NCI-H526 treated with DMSO at 0.1 percent for 48 hours (cell line): ENCODE results near the gene TOR4A.
"Not testable (repeated sequence)": the region's sequence is repeated elsewhere in the genome, so short reads cannot be mapped to it uniquely, and the experiment has no call there.

Source experiments
- DNase-seq: peaks from one replicate; lab custom pipeline; 2025; lab: John Stamatoyannopoulos, UW

TOR4A gene

DNA sequence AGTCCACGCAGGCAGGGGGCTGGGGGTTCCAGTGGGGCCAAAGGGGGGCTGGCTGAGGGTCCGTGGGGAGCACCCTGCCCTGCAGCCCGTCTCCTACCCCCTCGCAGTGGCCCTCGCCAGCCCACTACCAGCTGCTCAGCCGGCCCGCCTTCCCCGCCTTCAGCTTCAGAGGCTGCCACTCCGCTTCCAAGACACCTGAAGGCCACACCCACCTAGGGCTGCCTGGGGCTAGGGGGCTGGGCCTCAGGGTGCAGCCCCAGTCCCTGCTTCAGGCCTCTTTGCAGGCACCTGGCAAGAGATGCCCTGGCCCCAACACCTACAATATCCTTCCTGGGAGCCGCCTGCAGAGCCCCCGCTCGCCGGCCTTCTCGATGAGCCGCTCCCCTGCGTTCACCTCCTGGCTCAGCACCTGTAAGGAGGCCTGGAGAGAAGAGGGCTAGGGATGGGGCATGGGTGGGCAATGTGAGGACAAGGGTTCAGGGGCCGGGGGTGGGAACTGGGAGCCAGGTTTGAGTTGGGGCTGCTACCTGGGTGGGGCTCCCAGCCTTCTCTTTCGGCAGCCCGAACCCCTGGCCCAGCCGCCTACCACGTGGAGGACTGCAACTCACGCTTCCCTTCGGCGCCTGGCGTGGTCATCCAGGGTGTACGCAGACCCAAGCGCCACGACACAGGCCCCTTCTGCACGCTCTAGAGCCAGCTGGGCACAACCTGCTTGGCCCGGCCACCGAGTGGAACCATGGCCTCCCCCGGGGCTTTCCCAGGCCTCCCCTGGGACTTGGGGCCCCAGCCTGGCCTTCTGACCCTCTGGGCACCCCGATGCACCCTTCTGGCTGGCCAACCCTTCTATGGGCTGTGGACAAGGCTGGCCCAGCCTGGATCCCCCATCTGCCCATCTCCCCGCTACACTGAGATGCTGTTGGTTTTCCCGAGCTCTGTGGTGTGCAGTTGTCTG lies 24.7 kb upstream of the TOR4A start:
- peak; percentile 10 for DNase-seq

DNA sequence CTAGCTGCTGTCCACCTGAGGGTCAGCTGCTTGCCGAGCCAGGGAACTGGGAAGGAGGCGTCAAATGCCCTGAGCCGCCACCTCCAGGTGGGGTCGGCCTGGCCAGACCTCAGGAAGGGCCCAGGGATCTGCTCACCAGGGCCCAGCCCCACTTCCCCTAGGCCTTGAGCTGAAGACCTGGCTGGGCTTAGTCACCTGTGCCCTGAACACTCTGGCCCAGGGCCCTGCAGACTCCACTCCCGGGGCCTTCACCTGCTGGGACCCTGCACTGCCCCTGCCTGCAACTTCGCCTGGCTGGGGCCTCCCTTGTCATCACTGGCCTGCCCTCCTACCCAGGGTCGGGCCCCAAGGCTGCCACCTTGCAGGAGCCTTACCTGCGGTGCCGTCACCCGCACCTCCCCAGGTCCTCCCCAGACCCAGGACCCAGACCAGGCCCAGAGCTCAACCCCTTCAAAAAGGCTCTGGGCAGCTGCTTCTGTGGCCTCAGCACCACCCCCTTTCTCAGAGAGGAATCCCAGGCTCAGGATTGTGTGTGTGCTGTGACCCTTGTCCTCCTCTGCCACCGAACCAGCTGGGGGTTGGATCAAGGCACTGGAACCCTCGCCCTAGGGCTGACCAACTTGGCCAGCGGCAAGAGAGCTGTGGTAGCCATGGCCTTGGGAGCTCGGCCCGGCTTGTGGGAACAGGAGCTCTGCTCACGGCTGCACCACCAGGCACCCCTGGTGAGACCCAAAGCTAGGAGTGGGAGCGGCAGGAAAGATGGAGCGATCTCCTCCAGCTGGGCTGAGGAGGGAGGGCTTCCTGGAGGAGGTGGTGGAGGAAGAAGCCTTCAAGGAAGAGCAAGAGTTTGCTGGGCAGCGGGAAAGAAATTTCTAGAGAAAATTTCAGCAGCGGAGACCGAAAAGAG lies 23.6 kb upstream of the TOR4A start:
- no peak for DNase-seq

DNA sequence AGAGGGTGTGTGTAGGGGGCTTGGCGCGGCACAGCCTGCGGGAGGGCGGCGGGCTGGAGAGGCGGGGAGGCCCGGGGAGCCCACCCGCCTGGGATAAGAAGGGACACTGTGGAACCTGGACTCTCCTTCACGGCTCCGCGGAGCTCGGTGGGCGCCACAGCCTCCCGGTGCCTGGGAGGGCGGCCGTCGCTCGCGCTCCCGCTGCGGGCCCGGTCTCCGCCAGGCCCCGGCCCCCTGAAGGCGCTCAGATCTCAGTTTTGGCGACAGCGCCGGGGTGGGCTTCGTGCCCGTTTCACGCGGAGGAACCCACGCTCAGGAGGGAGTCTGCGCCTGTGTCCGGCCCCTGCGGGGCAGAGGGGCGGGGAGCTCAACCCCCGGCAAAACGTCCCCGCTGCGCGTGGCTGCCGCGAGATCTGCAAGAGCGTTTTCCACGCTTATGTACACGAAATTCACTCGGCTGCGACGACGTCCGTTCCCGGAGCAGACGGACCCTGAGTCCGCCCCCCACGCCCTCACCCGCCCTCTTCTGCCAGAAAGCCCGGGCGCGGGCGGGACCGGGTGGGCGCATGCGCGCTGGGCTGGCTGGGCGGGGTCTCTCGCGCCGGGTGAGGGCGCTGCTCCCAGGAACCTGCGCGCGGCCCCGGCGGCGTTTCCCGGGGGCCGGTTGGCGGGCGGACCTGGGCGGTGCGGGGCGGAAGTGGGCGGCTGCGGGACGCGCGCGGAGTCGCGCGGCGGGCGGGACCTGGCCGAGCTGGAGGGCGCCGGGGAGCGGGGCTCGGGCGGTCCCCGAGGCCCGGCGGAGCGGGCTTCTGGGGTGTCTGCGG lies 22.7 kb upstream of the TOR4A start, which contains the start of gene NELFB:
Gene NELFB (plus strand): TSS at position 704 of the 824 bp plus-strand sequence.
- DNase-seq = peak; percentile 45

DNA sequence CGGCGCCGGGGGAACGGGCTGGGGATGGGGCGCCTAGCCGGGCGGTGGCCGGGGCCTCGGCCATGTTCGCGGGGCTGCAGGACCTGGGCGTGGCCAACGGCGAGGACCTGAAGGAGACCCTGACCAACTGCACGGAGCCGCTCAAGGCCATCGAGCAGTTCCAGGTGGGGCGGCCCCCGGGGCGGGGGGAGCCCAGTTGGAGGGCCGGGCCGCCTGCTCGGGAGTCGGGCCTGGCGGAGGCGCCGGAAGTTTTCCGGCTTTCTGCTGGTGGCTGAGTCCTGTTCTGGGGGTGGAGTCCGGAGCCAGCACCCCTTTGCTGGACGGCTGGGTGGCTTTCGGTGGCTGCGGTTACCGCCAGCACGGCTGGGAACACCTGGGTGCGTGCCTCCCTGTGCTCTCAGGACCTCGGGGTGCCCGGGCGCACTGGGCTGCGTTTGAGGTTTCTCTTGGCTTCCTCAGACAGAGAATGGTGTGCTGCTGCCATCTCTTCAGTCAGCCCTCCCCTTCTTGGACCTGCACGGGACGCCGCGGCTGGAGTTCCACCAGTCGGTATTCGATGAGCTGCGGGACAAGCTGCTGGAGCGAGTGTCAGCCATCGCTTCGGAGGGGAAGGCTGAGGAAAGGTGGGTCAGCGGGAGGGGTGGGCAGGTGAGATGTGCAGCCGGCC lies 21.9 kb upstream of the TOR4A start:
- no peak for DNase-seq

DNA sequence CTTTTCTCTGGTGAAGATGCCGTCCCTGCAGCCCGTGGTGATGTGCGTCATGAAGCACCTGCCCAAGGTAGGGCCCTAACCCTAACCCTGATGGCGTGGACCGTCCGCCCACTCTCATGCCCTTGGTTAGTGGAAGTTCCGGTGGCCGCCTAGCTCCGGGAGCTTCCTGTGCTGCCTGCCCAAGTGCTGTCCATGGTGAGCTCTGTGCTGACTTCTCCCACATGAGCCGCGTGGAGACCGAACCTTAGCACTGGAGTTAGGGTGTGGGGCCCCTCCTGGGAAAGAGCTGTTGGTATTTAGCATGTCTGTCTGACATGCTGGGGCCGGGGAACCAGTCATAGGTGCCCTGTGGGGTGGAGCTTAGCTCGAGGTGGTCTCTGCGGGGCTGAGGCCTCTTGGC lies 21.2 kb upstream of the TOR4A start:
- no peak for DNase-seq

DNA sequence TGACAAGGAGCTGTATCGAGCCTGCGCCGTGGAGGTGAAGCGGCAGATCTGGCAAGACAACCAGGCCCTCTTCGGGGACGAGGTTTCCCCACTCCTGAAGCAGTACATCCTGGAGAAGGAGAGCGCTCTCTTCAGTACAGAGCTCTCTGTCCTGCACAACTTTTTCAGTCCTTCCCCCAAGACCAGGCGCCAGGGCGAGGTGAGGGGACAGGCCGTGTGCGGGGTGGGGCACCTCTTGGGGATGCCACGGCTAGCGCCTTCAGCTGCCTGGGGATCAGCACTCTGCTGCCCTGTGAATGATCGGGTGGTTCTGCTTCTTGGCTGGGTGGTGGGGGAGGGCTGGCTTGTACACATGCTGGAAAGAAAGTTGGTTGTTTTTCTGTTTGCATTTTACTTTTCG lies 20.7 kb upstream of the TOR4A start:
- no peak for DNase-seq

- DNase-seq = not testable (repeated sequence)
Observed at GRCh38 chr9:137262173-137262908, 15.2 kb upstream of the TOR4A start.

DNA sequence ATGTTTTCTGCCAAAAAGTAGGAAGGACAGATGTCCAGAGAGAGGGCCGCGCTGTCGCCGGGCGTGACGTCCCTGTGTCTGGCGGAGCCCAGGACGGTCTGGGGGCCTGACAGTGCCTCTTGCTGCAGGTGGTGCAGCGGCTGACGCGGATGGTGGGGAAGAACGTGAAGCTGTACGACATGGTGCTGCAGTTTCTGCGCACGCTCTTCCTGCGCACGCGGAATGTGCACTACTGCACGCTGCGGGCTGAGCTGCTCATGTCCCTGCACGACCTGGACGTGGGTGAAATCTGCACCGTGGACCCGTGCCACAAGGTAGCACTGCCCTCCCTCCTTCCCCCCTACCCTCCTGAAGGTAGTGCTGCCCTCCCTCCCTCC lies 14.6 kb upstream of the TOR4A start:
- no peak for DNase-seq

- DNase-seq = no peak
Observed at GRCh38 chr9:137263506-137263905, 14.0 kb upstream of the TOR4A start.

DNA sequence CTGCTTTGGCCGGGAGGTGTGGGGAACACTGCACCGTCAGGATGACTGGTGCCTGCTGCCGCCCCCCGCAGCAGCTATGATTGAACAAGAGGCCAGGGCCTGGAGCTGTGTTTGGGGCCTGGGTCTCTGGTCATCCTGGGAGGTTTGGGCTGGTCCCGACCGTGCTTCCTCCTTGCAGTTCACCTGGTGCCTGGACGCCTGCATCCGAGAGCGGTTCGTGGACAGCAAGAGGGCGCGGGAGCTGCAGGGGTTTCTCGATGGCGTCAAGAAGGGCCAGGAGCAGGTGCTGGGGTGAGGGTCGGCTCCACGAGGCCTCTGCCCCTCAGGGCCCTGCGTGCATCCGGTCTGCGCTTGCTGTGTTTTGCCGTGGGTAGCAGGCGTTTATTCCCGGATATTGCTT lies 13.5 kb upstream of the TOR4A start:
- no peak for DNase-seq

DNA sequence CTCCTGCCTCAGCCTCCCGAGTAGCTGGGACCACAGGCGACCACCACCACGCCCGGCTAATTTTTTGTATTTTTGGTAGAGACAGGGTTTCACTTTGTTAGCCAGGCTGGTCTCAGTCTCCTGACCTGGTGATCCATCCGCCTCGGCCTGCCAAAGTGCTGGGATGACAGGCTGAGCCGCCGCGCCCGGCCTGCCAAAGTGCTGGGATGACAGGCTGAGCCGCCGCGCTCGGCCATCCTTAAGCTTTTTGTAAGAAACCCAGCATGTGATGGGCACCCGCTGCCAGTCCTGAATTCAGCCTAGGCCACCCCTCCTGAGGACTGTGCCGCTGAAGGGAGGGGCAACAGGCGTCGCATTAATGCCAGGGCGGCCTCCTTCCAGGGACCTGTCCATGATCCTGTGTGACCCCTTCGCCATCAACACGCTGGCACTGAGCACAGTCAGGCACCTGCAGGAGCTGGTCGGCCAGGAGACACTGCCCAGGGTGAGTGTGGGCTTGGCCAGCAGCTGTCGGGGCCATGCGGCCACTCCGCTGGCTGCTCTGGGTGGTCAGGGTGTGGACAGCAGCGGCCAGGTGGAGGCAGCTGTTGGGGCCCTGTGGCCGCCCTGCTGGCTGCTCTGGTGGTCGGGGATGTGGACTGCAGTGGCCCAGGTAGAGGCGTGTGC lies 11.9 kb upstream of the TOR4A start:
- no peak for DNase-seq

DNA sequence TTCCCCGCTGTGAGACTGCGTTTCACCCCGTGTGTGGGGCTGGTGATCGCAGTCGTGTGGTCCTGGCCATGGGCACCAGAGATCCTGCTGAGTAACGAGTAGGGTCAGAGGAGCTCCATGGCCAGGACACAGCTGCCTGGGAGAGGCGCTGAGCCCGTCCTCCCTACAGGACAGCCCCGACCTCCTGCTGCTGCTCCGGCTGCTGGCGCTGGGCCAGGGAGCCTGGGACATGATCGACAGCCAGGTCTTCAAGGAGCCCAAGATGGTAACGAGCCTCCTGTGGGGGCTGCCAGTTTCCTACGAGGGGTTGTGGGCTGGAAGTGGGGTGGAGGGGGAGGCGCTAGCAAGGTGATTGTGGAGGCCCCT lies 11.4 kb upstream of the TOR4A start:
- no peak for DNase-seq

- no peak for DNase-seq
Observed at GRCh38 chr9:137266585-137267453, 10.7 kb upstream of the TOR4A start.

DNA sequence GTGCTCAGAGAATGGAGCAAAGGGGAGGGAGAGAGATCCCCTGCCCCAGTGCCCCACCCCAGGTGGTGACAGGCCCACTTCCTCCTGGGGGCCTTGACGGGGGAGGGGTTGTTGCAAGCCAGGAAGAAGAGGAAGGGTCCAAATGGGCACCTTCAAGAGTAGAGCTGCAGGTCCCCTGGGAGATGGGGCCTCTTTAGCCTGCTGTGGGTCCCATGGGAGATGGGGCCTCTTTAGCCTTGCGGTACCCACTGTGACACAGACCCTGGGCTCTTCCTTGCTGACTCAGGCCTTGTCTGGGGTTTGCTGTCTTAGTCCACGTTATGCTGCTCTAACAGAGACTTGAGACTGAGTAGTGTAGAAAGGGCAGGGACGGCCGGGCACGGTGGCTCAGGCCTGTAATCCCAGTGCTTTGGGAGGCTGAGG lies 9.6 kb upstream of the TOR4A start:
- DNase-seq = no peak

DNA sequence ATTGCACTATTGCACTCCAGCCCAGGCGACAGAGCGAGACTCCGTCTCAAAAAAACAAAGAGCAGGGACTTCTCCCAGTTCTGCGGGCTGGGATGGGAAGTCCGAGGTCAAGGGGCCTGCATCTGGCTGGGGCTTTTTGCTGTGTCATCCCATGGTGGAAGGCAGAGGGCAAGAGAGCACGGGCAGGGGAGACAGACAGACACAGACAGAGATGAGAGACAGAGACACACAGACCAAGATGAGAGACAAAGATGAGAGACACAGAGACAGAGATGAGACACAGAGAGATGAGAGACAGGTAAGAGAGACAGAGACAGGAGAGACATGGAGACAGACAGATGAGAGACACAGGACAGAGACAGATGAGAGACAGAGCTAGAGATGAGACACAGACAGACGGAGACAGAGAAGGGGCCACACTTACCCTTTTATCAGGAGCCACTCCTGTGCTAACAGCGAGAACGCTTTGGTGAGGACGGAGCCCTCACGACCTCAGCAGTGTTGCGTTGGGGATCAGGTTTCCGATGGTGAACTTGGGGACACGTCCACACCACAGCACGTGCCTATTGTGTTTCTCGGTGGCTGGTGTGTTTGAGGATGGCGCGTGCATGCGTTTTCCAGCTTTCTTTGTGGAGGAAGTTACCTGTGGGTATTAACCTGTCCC lies 8.9 kb upstream of the TOR4A start:
- DNase-seq = no peak

DNA sequence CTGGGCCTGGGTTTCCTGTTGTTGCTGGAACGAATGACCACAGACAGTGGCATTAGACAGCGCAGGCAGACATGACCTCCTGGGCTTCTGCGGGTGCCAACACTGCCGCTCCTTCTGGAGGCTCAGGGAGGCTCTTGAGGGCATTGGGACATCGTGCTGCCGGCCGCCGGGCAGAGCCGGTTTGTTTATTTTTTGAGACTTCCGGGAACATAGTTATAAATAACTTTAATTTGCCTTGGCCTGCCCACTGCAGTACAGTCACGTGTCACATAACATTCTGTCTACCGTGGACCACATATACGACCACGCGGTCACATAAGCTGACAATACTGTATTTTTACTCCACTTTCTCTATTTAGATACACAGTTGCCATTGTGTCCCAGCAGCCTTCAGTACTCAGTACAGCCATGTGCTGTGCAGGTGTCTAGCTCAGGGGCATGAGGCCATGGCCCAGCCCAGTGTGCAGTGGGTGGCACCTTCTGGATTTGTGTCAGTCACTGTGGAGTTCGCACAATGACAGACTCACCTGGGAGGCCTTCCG lies 8.2 kb upstream of the TOR4A start:
- DNase-seq = no peak

GRCh38 chr9:137270929-137271695 lies 6.4 kb upstream of the TOR4A start:
- DNase-seq = no peak

- no peak for DNase-seq
Observed at GRCh38 chr9:137271696-137272076, 5.8 kb upstream of the TOR4A start.
